Lung (tissue), 12 donors: ENCODE measurements around the gene BCL7B. TPM values are rescaled to one million over a fixed set of nuclear protein-coding genes. Genes with fewer than 3 reads are reported as not detected.

Experiments used
- ATAC-seq: fragments of 200-7000 bp; cut with Tn5 transposase; one replicate; pipeline ENCODE4 v1.9.1; 2020; ENCODE audit warnings: moderate number of reproducible peaks; ENCODE audit not compliant: insufficient read depth, low FRiP score
- DNase-seq, 3 donors: peaks; one replicate each; pipeline ENCODE4 v3.0.0-alpha.2; 2013 to 2017
- H3K27ac ChIP-seq, 2 donors: one replicate each; pipeline ENCODE4 v1.5.1; 2013; ENCODE audit warnings: mild to moderate bottlenecking in 2 of 2, moderate library complexity in 2 of 2, control low read depth in 1 of 2, inconsistent platforms in 1 of 2, low read depth in 1 of 2, low read length in 1 of 2
- H3K27me3 ChIP-seq, 3 donors: one replicate each; pipeline ENCODE4 v1.5.1; 2013; ENCODE audit warnings: low read length in 2 of 3; ENCODE audit not compliant: control insufficient read depth in 3 of 3, insufficient read depth in 3 of 3
- H3K36me3 ChIP-seq, 4 donors: one replicate each; pipeline ENCODE4 v1.5.1; 2013; ENCODE audit warnings: low read length in 4 of 4, mild to moderate bottlenecking in 1 of 4, moderate library complexity in 1 of 4; ENCODE audit not compliant: control insufficient read depth in 4 of 4, insufficient read depth in 4 of 4
- H3K4me1 ChIP-seq, 5 donors: one replicate each; pipeline ENCODE4 v1.5.1; 2013; ENCODE audit warnings: low read length in 5 of 5, mild to moderate bottlenecking in 2 of 5, moderate library complexity in 1 of 5; ENCODE audit not compliant: control insufficient read depth in 5 of 5, insufficient read depth in 5 of 5
- H3K4me3 ChIP-seq: one replicate; pipeline ENCODE4 v1.5.1; 2013; ENCODE audit warnings: mild to moderate bottlenecking, control low read depth, moderate library complexity
- H3K9ac ChIP-seq, 2 donors: one replicate each; pipeline ENCODE4 v1.5.1; 2013; ENCODE audit warnings: low read length in 2 of 2, control low read depth in 1 of 2; ENCODE audit not compliant: insufficient read depth in 1 of 2
- H3K9me3 ChIP-seq, 4 donors: one replicate each; pipeline ENCODE4 v1.5.1; 2013; ENCODE audit warnings: low read length in 3 of 4, mild to moderate bottlenecking in 1 of 4, moderate library complexity in 1 of 4; ENCODE audit not compliant: control insufficient read depth in 4 of 4, insufficient read depth in 3 of 4
- CTCF ChIP-seq: IDR thresholded peaks from 2 replicates; pipeline ENCODE4 v1.5.1; 2012; ENCODE audit warnings: mild to moderate bottlenecking; ENCODE audit errors: control extremely low read depth, extremely low read depth
- WGBS, 2 donors: extraction: QIAGEN DNeasy Blood & Tissue Kit; methylation state at CpG; one replicate each; pipeline ENCODE4 v1.1.7; 2013; 5-methylcytosine and 5-hydroxymethylcytosine counted together
- polyA plus RNA-seq, 2 donors: library from polyadenylated mRNA; stranded (reverse); fragments of 200-250 nt; gene quantifications; one replicate each; pipeline ENCODE4 v1.2.1, GENCODE V29; 2013
- total RNA-seq, 2 donors: library from RNA; depleted of rRNA in 1 of 2; stranded (reverse); fragments of >200 nt in 1 of 2; gene quantifications; one replicate each; pipeline ENCODE4 v1.2.1, GENCODE V29; 2014 to 2021
- donor health status: control.
- donor health status: control.
- donor health status: Bipolar disorder and iron deficiency.
- donor health status: healthy.
- donor health status: DM: yes; HTN: yes; CAD: no.

BCL7B gene
- total and polyA plus RNA-seq, 4 donors, result 17.7 to 71.0 (median 60.6) TPM

- no peaks in the 10 kb centered on the region for H3K9me3 ChIP-seq
- no peak overlapping the region for H3K27ac ChIP-seq
- H3K9ac ChIP-seq, result no peak overlapping the region
- no peak for TF ChIP-seq CTCF
- H3K4me1 ChIP-seq, result no peaks in the 10 kb centered on the region
- H3K4me3 ChIP-seq, result no peak overlapping the region
- H3K36me3 ChIP-seq, result peaks cover 12 to 27% (median 15%) of the 10 kb centered on the region in 4 donors
- DNase-seq (no peak), ATAC-seq (no peak)
- WGBS, 2 donors, result 87 to 88% methylated on average over 9 of the region's 9 CpGs
- H3K27me3 ChIP-seq, result no peaks in the 10 kb centered on the region
These were observed 23.7 kb downstream of the BCL7B start for GRCh38 chr7:73533742-73534141.

- H3K27ac ChIP-seq, result no peak overlapping the region
- TF ChIP-seq CTCF, result no peak
- no peaks in the 10 kb centered on the region for H3K27me3 ChIP-seq
- ATAC-seq, result no peak
- no peak overlapping the region for H3K4me3 ChIP-seq
- no peaks in the 10 kb centered on the region for H3K4me1 ChIP-seq
- H3K9ac ChIP-seq, result no peak overlapping the region
- 97 to 98% methylated on average over 6 of the region's 6 CpGs for WGBS, 2 donors
- H3K36me3 ChIP-seq, result peaks cover 6 to 15% (median 7%) of the 10 kb centered on the region in 4 donors
- no peaks in the 10 kb centered on the region for H3K9me3 ChIP-seq
- DNase-seq, result no peak
These were observed 25.3 kb downstream of the BCL7B start for GRCh38 chr7:73532224-73532623.

GRCh38 chr7:73530800-73531199 is 26.7 kb downstream of the BCL7B start:
- DNase-seq, result no peak
- Histone ChIP-seq H3K36me3 (peaks cover 0 to 4% (median 2%) of the 10 kb centered on the region in 4 donors), H3K4me3 (no peak overlapping the region), H3K9ac (no peak overlapping the region), H3K27me3 (no peaks in the 10 kb centered on the region), H3K9me3 (no peaks in the 10 kb centered on the region), H3K27ac (no peak overlapping the region), H3K4me1 (no peaks in the 10 kb centered on the region)
- no peak for ATAC-seq
- no peak for TF ChIP-seq CTCF
- 94 to 96% methylated on average over 3 of the region's 3 CpGs for WGBS, 2 donors
